ENCODE results near the gene TAF1D. TPM values are rescaled to one million over a fixed set of nuclear protein-coding genes. Genes with fewer than 3 reads are reported as not detected.
"Not testable (repeated sequence)": the region's sequence is repeated elsewhere in the genome, so short reads cannot be mapped to it uniquely, and the experiment has no call there.

The TAF1D gene
- total RNA-seq, 1 experiment from 2014 or later = 275 TPM

DNA sequence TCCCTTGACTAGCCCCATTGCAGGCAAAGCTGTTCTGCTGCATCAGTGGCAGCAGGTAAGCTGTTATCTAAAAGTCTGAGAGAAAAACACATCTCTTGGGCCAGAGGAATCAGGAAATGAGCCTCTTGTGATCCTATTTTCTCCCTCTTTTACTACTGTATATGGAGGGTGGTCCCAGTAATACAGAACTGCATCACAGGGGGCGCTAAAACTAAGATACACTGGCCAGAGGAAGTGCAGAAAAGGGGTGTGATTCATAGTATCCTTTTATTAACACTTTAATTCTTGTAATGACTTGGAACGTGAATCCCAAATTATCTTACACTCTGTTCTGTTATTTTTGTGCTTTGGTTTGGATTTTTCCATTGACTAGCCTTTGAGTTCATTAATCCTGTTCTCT, 34.0 kb upstream of the TAF1D start:
- H3K27ac ChIP-seq (ENCODE audit: low read depth, low read length, poor library complexity, severe bottlenecking) = no peak overlapping the region
- TF ChIP-seq EZH2 (IDR thresholded peaks at IDR 0.05; ENCODE audit: borderline replicate concordance, low read depth, low read length, poor library complexity, severe bottlenecking) = no peak
- TF ChIP-seq, protein P1, sequence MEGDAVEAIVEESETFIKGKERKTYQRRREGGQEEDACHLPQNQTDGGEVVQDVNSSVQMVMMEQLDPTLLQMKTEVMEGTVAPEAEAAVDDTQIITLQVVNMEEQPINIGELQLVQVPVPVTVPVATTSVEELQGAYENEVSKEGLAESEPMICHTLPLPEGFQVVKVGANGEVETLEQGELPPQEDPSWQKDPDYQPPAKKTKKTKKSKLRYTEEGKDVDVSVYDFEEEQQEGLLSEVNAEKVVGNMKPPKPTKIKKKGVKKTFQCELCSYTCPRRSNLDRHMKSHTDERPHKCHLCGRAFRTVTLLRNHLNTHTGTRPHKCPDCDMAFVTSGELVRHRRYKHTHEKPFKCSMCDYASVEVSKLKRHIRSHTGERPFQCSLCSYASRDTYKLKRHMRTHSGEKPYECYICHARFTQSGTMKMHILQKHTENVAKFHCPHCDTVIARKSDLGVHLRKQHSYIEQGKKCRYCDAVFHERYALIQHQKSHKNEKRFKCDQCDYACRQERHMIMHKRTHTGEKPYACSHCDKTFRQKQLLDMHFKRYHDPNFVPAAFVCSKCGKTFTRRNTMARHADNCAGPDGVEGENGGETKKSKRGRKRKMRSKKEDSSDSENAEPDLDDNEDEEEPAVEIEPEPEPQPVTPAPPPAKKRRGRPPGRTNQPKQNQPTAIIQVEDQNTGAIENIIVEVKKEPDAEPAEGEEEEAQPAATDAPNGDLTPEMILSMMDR (conservative IDR thresholded peaks at IDR 0.05; ENCODE audit: low read depth, low read length) = peak; percentile 61
- no peaks in the 10 kb centered on the region for H3K4me1 ChIP-seq (ENCODE audit: insufficient read depth, low read length, poor library complexity, severe bottlenecking)
- H3K36me3 ChIP-seq (ENCODE audit: insufficient read depth, low read length, poor library complexity, severe bottlenecking) = no peaks in the 10 kb centered on the region
- ChIA-PET CTCF (interaction anchor here (0.7 kb wide), 1 partner anchor 32 kb away, joined by 7 read pairs; no protein-coding TSS in a partner anchor), POLR2A (ENCODE audit: low non-redundant PET) (no interaction called here)
- BruUV-seq (replicated peaks) = no TSS peak
- no peaks in the 10 kb centered on the region for H3K27me3 ChIP-seq (replicated peaks; ENCODE audit: insufficient read depth, low read depth, low read length, poor library complexity)
- no peaks in the 10 kb centered on the region for H3K9me3 ChIP-seq (ENCODE audit: low read depth, low read length, poor library complexity, severe bottlenecking)
- intact Hi-C loops (cut with micrococcal nuclease; ENCODE audit: unreplicated experiment) = no loop called here
- no peak overlapping the region for H3K4me3 ChIP-seq (ENCODE audit: low read depth, low read length, poor library complexity, severe bottlenecking)
- peak; percentile 54 for DNase-seq (ENCODE audit: low spot score)

DNA sequence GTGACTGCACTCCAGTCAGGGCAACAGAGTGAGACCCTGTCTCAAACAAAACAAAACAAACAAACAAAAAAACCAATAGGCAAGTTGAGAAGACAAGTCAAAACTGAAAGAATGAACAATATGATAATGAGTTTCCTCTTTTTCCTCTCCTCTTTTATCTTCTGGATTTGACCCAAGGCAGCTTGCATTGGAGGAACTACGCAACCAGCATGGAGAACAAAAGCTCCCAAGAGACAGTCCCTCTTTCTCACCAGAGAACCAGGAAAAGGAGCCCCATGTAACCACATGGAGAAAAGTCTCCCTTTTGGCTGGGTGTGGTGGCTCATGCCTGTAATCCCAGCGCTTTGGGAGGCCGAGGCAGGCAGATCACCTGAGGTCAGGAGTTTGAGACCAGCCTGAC, 33.3 kb upstream of the TAF1D start:
- DNase-seq (ENCODE audit: low spot score) = peak; percentile 61
- H3K4me3 ChIP-seq (ENCODE audit: low read depth, low read length, poor library complexity, severe bottlenecking); H3K36me3 ChIP-seq (ENCODE audit: insufficient read depth, low read length, poor library complexity, severe bottlenecking); H3K27ac ChIP-seq (ENCODE audit: low read depth, low read length, poor library complexity, severe bottlenecking); H3K4me1 ChIP-seq (ENCODE audit: insufficient read depth, low read length, poor library complexity, severe bottlenecking); POLR2A ChIA-PET (ENCODE audit: low non-redundant PET); H3K9me3 ChIP-seq (ENCODE audit: low read depth, low read length, poor library complexity, severe bottlenecking); intact Hi-C loops (cut with micrococcal nuclease; ENCODE audit: unreplicated experiment); BruUV-seq (replicated peaks); H3K27me3 ChIP-seq (replicated peaks; ENCODE audit: insufficient read depth, low read depth, low read length, poor library complexity): not testable (repeated sequence)
- CTCF ChIA-PET = interaction anchor here (0.7 kb wide), 1 partner anchor 33 kb away, joined by 5 read pairs; the partner anchor contains the start of gene TAF1D

GRCh38 chr11:93773601-93774200, 32.4 kb upstream of the TAF1D start:
- BruUV-seq (replicated peaks) = no TSS peak
- no peaks in the 10 kb centered on the region for H3K36me3 ChIP-seq (ENCODE audit: insufficient read depth, low read length, poor library complexity, severe bottlenecking)
- H3K27ac ChIP-seq (ENCODE audit: low read depth, low read length, poor library complexity, severe bottlenecking) = no peak overlapping the region
- H3K9me3 ChIP-seq (ENCODE audit: low read depth, low read length, poor library complexity, severe bottlenecking) = no peaks in the 10 kb centered on the region
- ChIA-PET POLR2A (ENCODE audit: low non-redundant PET) (interaction anchor here (0.6 kb wide), 1 partner anchor 20 kb away, joined by 8 read pairs; no protein-coding TSS in a partner anchor), CTCF (no interaction called here)
- no peaks in the 10 kb centered on the region for H3K4me1 ChIP-seq (ENCODE audit: insufficient read depth, low read length, poor library complexity, severe bottlenecking)
- DNase-seq (ENCODE audit: low spot score) = no peak
- TF ChIP-seq, protein P1 (conservative IDR thresholded peaks at IDR 0.05; ENCODE audit: low read depth, low read length) = no peak
- no peak for TF ChIP-seq EZH2 (IDR thresholded peaks at IDR 0.05; ENCODE audit: borderline replicate concordance, low read depth, low read length, poor library complexity, severe bottlenecking)
- no peak overlapping the region for H3K4me3 ChIP-seq (ENCODE audit: low read depth, low read length, poor library complexity, severe bottlenecking)
- intact Hi-C loops (cut with micrococcal nuclease; ENCODE audit: unreplicated experiment) = no loop called here
- no peaks in the 10 kb centered on the region for H3K27me3 ChIP-seq (replicated peaks; ENCODE audit: insufficient read depth, low read depth, low read length, poor library complexity)

- Histone ChIP-seq H3K9me3 (ENCODE audit: low read depth, low read length, poor library complexity, severe bottlenecking) (no peaks in the 10 kb centered on the region), H3K27ac (ENCODE audit: low read depth, low read length, poor library complexity, severe bottlenecking) (no peak overlapping the region), H3K4me3 (ENCODE audit: low read depth, low read length, poor library complexity, severe bottlenecking) (no peak overlapping the region), H3K36me3 (ENCODE audit: insufficient read depth, low read length, poor library complexity, severe bottlenecking) (no peaks in the 10 kb centered on the region), H3K27me3 (replicated peaks; ENCODE audit: insufficient read depth, low read depth, low read length, poor library complexity) (no peaks in the 10 kb centered on the region), H3K4me1 (ENCODE audit: insufficient read depth, low read length, poor library complexity, severe bottlenecking) (no peaks in the 10 kb centered on the region)
- POLR2A ChIA-PET (ENCODE audit: low non-redundant PET) = no interaction called here
- no TSS peak for BruUV-seq (replicated peaks)
- DNase-seq (ENCODE audit: low spot score) = no peak
- CTCF ChIA-PET = no interaction called here
- intact Hi-C loops (cut with micrococcal nuclease; ENCODE audit: unreplicated experiment) = no loop called here
- TF ChIP-seq EZH2 (IDR thresholded peaks at IDR 0.05; ENCODE audit: borderline replicate concordance, low read depth, low read length, poor library complexity, severe bottlenecking) = no peak
- TF ChIP-seq, protein P1 (conservative IDR thresholded peaks at IDR 0.05; ENCODE audit: low read depth, low read length) = no peak
These were observed 31.8 kb upstream of the TAF1D start for GRCh38 chr11:93773045-93773477.

Data from A673 (cell line).